HG03280 (cell line): ENCODE data around the gene ABCD1.
"Not testable (repeated sequence)": the region's sequence is repeated elsewhere in the genome, so short reads cannot be mapped to it uniquely, and the experiment has no call there.

Experiments used
- ATAC-seq: cut with Tn5 transposase; IDR thresholded peaks from one replicate; pipeline ENCODE4 v1.9.1; 2021; ENCODE audit warnings: mild to moderate bottlenecking, moderate library complexity; ENCODE audit not compliant: unreplicated experiment

Gene ABCD1

DNA sequence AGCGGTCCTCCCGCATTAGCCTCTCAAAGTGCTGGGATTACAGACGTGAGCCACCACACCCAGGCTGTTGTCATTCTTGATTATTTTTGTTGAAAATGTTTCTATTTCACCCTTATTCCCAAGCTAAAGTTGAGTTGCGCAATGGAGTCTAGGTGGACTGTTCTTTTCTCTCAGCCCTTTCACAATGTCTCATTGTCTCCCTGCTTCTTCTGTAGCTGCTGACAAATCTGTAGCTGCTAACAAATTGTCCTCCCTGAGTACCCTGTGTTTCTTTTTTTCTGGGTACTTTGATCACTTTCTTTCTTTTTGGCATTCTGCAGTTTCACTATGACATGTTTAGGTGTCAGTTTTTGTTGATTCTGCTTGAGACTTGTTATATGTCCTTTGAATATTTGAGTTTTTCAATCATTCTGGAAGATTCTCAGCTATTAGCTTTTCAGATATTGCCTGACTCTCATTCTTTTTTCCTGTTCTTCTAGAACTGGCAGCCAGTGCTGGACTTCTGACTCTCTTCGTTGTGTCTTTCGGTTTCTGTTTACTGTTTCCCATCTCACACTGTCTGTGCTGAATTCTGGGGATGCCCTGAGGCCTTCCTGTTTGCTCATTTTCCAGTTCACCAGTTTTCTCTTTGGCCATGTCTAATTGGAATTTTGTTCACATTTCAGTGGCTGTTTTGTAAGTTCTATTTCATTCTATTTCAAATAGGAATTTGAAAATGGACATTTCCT is 6.6 kb downstream of the ABCD1 start:
- ATAC-seq, result no peak

DNA sequence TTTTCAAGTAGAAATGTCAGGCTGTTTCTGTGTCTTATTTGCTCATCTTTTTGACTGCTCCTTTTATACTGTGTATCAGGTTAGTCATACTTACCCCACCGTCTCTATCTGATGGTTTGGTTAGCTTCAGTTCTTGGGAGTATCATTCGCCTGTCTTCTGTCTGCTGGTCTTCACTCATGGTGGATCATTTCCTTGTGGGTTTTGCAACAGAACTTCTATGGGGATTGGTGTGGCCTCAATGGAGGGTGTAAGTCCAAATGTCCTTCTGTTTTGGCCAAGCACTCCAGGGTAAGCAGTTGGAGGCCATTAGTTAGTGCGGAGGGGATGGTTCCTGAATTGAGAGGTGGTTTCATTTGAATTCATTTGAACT is 7.2 kb downstream of the ABCD1 start:
- no peak for ATAC-seq

DNA sequence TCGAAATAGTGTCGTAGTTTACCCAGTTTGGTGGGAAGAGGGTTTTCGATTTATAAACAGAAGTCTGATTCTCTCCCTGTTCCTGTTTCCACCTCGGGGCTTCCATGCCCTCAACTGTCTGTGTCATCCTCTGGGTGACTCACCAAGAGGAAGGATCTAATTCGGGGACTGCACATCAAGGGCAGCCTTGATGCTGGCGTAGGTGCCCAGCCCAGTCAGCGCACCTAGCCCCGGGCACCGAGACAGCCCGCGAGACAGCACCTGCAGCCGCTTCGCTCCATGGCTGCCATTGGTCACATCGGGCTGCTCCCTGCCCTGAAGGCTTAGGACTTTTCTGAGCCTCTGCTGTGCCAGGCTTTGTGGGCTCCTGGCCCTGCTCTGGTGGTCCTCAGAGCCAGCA is 7.7 kb downstream of the ABCD1 start:
- ATAC-seq, result no peak

GRCh38 chrX:153733651-153734240 is 9.1 kb downstream of the ABCD1 start:
- ATAC-seq, result no peak

GRCh38 chrX:153734871-153735270 is 10.2 kb downstream of the ABCD1 start:
- no peak for ATAC-seq

- ATAC-seq, result no peak
These were observed 10.6 kb downstream of the ABCD1 start for GRCh38 chrX:153735274-153735673.

- no peak for ATAC-seq
These were observed 11.6 kb downstream of the ABCD1 start for GRCh38 chrX:153736071-153736820.

- ATAC-seq, result no peak
These were observed 12.3 kb downstream of the ABCD1 start for GRCh38 chrX:153736871-153737441.

- ATAC-seq, result no peak
These were observed 13.5 kb downstream of the ABCD1 start for GRCh38 chrX:153738056-153738605.

- no peak for ATAC-seq
These were observed 15.3 kb downstream of the ABCD1 start for GRCh38 chrX:153739754-153740486.

DNA sequence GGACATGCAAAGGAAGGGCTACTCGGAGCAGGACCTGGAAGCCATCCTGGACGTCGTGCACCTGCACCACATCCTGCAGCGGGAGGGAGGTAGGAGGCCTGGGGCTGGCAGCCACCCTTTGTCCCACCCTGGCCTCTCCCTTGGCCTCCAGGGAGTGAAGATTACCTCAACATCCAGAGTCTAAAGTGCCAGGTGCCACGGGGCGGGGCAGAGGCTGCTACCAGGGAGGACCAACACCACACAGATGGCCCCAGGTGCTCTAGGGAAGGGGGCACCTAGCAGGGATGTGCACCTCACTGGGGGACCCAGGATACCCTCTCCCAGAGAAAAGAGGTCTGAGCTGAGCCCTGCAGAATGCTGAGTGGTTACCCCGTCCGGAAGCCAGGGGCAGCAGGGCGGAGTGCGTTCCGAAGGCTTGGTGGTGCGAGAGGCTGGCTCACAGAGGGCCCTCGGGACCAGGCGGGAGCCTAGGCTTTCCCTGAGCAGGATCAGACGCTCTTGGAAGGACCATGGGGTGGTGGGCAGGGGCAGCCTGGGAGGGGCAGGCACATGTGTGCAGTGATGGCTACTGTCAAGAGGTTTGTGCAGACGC is 16.1 kb downstream of the ABCD1 start:
- ATAC-seq, result no peak

- ATAC-seq, result no peak
These were observed 16.8 kb downstream of the ABCD1 start for GRCh38 chrX:153741446-153741845.

DNA sequence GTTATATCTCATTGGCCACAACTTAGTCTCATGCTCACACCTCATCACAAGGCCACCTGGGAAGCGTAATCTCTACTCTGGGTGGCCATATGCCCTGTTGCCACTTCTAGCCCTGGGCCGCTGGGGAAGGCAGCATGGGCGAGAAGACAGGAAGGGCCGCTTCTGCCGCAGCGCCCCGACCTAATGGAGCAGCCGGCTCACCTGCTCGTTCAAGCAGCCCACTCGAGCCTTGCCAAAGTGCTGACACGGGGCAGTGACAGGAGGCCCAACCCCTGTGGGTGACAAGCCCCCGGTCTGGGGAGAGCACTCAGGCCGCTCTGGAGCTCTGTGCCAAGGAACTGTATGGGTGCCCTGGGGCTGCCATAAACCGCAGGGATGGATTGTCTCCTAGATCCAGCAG is 17.5 kb downstream of the ABCD1 start:
- ATAC-seq, result not testable (repeated sequence)

DNA sequence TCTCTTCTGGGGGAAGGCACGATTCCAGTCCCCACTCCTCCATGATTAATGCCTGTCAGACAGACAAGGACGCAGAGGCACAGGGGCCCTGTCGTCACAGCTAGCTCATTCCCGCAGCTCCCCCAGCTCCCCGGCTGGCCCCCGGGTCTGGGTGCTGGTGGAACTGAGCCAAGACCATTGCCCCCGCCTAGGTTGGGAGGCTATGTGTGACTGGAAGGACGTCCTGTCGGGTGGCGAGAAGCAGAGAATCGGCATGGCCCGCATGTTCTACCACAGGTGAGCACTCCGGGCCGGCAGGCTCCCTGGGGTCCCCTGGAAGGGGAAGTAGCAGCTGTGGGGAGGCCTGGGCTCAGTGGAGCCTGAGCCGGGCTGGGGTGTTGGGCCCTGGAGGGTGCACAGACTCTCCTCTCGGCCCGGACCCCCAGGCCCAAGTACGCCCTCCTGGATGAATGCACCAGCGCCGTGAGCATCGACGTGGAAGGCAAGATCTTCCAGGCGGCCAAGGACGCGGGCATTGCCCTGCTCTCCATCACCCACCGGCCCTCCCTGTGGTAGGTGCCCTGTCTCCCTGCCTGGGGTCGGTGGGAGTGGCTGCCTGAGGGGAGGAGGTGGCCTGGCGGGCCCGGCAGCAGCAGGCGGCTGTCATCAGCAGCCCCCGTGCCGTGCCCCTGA is 18.3 kb downstream of the ABCD1 start:
- not testable (repeated sequence) for ATAC-seq

- ATAC-seq, result not testable (repeated sequence)
These were observed 19.0 kb downstream of the ABCD1 start for GRCh38 chrX:153743468-153744209.

DNA sequence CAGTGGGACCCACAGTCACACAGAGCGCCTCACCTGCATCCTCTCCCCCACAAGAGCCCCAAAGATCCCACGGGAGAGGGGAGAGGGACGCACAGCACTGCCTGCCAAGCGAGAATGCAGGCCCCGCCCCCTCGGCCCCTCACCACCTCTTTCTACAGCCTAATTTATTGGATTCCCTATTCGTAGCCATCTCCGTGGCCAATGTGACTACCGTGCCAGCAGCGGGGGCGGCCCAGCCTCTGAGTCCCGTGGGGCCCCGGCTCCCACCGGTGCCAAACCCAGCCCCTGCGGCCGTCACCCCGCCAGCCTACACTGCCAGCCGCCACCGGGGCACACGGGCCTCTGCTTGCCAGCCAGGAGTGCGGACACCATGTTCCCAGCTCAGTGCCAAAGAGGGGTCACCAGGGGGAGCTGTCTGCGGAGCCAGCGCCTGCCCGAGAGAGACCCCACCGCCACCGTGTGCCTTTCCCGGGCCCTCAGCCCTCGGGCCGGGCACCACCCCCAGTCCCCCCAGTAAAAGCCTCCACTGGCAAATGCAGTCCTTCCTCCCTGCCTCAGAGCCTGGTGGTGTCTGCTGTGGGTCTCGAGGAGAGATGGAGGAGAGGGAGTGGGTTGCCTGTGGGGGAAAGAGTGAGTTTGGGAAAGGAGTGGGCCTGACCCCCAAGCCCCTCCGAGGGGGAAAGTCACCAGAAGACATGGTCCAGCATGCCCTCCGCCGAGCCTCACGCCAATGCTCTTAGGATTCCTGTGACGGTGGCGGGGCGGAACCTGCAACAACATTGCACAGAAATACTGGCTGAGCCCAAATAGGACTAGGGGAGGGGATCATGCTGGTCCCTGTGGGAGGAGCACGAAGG is 19.8 kb downstream of the ABCD1 start:
- no peak for ATAC-seq

- not testable (repeated sequence) for ATAC-seq
These were observed 20.4 kb downstream of the ABCD1 start for GRCh38 chrX:153745067-153745433.

DNA sequence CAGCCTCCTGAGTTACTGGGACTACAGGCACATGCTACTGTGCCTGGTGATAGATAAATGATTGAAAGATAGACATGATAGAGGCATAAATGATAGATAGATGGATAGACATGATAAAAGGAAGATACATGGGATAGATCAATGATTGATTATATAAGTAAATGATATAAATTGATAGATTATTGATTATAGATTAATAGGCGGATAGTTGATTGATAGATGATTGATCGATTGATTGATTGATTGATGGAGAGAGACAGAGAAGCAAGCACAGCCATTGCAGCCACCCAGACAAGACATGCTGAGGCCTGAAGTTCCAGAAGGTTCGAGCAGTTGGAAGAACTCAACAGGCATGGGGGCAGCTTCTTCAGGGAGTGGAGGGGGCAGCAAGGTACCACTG is 21.7 kb downstream of the ABCD1 start:
- no peak for ATAC-seq
